ENCODE data around the gene ANKS3.

DNA sequence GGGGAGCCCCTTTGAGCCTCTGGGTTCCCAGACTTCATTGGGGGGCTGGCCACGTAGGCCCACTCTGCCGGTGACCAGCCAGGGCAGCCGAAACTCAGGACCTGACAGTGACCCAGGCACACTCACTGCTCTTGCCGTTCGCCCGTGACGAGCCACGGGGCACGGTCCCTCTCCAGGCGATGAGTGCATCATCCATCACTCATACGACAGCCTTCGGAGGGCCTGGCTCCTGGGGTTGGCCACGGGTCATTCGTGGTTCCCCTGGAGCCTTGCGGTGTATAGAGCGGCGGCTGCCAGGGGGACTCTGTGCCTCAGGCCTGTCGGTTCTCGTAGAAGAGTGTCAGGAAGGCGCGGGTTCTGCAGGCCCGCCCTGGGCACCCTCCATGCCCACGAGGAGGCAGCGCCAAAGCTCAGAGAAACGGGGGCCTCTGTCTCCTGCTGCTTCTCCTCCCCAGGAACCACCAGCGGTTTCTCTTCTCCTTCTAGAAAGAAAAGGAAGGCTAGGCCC is 51.9 kb downstream of the ANKS3 start:
- TF ChIP-seq, protein P1, sequence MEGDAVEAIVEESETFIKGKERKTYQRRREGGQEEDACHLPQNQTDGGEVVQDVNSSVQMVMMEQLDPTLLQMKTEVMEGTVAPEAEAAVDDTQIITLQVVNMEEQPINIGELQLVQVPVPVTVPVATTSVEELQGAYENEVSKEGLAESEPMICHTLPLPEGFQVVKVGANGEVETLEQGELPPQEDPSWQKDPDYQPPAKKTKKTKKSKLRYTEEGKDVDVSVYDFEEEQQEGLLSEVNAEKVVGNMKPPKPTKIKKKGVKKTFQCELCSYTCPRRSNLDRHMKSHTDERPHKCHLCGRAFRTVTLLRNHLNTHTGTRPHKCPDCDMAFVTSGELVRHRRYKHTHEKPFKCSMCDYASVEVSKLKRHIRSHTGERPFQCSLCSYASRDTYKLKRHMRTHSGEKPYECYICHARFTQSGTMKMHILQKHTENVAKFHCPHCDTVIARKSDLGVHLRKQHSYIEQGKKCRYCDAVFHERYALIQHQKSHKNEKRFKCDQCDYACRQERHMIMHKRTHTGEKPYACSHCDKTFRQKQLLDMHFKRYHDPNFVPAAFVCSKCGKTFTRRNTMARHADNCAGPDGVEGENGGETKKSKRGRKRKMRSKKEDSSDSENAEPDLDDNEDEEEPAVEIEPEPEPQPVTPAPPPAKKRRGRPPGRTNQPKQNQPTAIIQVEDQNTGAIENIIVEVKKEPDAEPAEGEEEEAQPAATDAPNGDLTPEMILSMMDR (conservative IDR thresholded peaks at IDR 0.05; ENCODE audit: low read depth, low read length): no peak
- no peak for TF ChIP-seq EZH2phosphoT487 (IDR thresholded peaks at IDR 0.05; ENCODE audit: borderline replicate concordance, low read length)
- no peak for TF ChIP-seq EZH2 (IDR thresholded peaks at IDR 0.05; ENCODE audit: low read length, unreplicated experiment)

Data from PC-3 (cell line).